ENCODE results near the gene EPB41.

GRCh38 chr1:29167904-29168303 lies 253.5 kb downstream of the EPB41 start:
- no peak for TF ChIP-seq CTCF (IDR thresholded peaks at IDR 0.05; ENCODE audit: control extremely low read depth in 1 of 3, insufficient read depth in 1 of 3, low read depth in 1 of 3, low read length in 3 of 3)
- TF ChIP-seq POLR2AphosphoS5 (IDR thresholded peaks at IDR 0.05; ENCODE audit: low read depth, low read length), result no peak
- no peak for TF ChIP-seq NRF1 (IDR thresholded peaks at IDR 0.05; ENCODE audit: low read depth, low read length)
- no peak for TF ChIP-seq CHD2 (IDR thresholded peaks at IDR 0.05; ENCODE audit: low read length)
- no peak for TF ChIP-seq CREB1 (IDR thresholded peaks at IDR 0.05)
- TF ChIP-seq POLR2A (IDR thresholded peaks at IDR 0.05; ENCODE audit: control extremely low read depth in 1 of 2, low read depth in 2 of 2, low read length in 2 of 2), result no peak
- TF ChIP-seq SIN3A (conservative IDR thresholded peaks at IDR 0.05 in 1 of 2, IDR thresholded peaks at IDR 0.05 in 1 of 2; ENCODE audit: low read depth in 1 of 2, low read length in 2 of 2), result no peak
- TF ChIP-seq KDM4A (IDR thresholded peaks at IDR 0.05; ENCODE audit: low read depth, low read length, severe bottlenecking), result no peak
- TF ChIP-seq EZH2 (IDR thresholded peaks at IDR 0.05; ENCODE audit: low read depth, low read length, severe bottlenecking), result no peak
